GM12872 (cell line): Measurements from ENCODE around the gene FGF14.

Source experiments
- TF ChIP-seq, protein P1 (sequence below): IDR thresholded peaks from 3 replicates; pipeline ENCODE4 v1.5.1; 2011; ENCODE audit warnings: low read depth, mild to moderate bottlenecking, low read length, moderate library complexity; ENCODE audit not compliant: insufficient read depth

Gene FGF14

DNA sequence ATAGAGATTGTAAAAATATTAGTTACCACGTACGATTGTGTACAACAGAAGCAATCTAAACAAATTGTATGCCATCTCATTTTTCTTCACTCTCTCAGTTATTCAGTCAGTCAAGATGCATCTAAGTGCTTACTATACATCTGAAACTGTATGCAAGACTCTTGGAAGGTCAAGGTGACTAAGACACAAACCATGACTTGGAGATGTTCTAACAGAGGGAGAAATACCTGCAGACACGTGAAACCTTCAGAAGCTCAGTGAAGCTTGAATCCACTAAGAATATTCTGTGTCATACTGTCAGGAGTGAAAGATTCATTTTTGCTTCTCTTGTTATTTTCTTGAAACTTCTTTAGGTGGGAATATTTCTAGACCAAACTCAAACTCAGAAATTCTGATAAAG, 584.0 kb downstream of the FGF14 start:
- TF ChIP-seq, protein P1, sequence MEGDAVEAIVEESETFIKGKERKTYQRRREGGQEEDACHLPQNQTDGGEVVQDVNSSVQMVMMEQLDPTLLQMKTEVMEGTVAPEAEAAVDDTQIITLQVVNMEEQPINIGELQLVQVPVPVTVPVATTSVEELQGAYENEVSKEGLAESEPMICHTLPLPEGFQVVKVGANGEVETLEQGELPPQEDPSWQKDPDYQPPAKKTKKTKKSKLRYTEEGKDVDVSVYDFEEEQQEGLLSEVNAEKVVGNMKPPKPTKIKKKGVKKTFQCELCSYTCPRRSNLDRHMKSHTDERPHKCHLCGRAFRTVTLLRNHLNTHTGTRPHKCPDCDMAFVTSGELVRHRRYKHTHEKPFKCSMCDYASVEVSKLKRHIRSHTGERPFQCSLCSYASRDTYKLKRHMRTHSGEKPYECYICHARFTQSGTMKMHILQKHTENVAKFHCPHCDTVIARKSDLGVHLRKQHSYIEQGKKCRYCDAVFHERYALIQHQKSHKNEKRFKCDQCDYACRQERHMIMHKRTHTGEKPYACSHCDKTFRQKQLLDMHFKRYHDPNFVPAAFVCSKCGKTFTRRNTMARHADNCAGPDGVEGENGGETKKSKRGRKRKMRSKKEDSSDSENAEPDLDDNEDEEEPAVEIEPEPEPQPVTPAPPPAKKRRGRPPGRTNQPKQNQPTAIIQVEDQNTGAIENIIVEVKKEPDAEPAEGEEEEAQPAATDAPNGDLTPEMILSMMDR = no peak

DNA sequence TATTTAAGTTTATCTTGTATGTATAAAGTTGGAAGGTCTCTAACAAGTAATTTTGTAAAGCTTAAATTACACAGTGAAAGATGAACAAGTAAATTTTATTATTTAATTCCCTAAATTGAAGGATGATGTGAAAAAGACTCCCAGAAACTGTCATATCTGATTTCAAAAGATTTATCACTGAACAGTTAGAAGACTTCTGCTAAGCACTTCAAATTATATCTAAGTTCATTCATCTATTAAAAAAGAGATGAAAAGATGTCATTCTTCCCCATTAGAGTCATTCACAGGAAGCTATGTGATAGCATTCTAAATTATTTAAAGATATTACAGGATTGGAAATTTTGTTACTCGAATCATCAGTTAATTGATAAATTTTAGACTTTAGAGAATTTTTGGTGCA, 590.0 kb downstream of the FGF14 start:
- TF ChIP-seq, protein P1 = no peak

DNA sequence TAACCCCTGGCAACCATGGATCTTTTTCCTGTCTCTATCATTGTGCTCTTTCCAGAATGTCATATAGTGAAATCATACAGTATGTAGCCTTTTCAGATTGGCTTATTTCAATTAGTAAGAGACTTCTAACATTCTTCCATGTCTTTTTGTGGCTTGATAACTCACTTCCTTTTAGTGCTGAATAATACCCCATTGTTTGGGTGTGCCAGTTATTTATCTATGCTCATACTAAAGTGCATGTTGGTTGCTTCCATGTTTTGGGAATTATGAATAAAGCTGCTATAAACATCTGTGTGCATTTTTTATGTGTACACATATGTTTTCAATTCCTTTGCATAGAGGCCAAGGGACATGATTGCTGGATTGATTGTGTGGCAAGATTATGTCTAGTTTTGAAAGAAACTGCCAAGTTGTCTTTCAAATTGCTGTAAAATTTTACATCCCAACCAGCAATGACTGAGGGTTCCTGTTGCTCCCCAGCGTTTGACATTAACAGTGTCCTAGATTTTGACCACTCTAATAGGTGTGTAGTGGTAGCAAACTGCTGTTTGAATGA, 590.5 kb downstream of the FGF14 start:
- TF ChIP-seq, protein P1 = no peak

DNA sequence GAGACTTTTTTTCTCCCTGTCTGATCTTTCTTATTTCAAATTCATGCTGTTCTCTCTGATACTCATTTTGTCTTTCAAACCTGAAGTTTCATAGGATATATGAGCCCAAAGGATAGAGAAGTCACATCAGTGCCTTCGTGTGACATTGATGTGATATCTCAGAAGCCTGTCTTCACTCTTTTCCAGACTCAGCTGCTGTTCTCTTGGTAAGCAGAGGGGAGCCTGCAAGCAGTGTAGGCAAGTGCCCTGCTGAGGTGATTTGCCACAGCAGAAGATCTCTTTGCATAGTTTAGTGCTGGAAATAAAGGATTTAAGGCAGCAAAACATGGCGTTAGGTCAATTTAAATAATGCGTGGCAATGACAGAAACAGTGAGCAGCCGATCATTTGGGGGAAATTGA, 602.7 kb downstream of the FGF14 start:
- TF ChIP-seq, protein P1 = no peak

DNA sequence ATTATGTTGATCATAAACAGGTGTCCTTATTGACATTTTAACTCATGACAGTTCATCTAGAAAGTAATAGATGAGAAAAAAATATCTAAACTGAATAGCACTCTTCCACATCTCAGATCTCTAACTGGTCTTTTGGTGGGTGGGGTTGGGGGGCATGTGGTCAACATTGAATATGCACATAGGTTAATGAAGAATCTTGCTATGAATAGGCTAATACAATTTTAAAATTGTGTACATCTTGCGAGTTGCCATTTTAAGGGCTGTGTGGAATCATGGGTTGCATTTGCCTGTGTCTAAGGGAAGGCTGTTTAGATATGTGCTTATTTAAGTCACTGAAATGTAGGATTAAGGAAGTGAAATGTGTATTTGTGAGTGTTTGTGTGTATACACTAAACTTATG, 603.4 kb downstream of the FGF14 start:
- TF ChIP-seq, protein P1 = no peak

DNA sequence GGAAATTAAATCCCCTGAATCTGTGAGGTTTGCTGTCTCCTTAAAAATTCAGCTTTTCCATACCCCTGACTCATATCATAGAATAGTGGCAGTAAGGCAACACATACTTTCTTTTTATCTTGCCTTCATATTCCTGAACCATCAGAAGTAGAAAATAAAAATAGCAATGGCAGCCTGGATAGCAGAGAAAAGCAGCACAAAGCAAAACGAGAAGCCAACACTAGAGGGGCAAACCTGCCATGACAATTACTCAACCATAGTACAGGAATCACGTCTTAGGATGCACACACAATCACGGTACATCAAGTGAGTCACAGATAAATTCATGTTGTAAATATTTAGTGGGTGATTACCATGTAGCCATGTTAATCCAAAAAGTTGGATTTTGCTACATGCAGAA, 606.4 kb downstream of the FGF14 start:
- TF ChIP-seq, protein P1 = no peak

DNA sequence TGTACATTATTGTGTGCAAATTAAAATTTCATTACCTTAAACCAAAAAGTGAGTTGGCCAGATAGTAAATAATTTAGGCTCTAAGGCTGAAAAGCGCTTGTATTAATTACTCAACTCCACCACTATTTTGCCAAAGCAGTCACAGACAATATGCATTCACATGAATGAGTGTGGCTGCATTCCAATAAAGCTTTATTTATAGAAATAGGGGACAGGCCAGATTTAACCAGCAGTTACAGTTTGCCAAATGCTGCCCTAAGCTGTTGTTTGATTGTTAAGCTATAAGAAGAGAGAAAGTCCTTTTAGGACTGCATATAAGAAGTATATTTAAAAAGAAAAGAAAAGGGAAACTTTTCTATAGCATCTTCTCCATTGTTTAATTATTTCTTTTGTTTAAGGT, 606.8 kb downstream of the FGF14 start:
- TF ChIP-seq, protein P1 = no peak
